HG02981 (cell line): Measurements from ENCODE around the gene ZNF628.

ENCODE experiments used
- ATAC-seq: cut with Tn5 transposase; IDR thresholded peaks from one replicate; pipeline ENCODE4 v1.9.1; 2021; ENCODE audit warnings: mild to moderate bottlenecking, moderate library complexity; ENCODE audit not compliant: unreplicated experiment

The ZNF628 gene

GRCh38 chr19:55464662-55465054 is 11.8 kb upstream of the ZNF628 start, which contains the start of gene C19orf85:
Gene C19orf85 (minus strand): TSS chr19:55464751. CDS start chr19:55464554, 197 bp downstream.
- no peak for ATAC-seq

- no peak for ATAC-seq
Observed at GRCh38 chr19:55465460-55466240, 10.8 kb upstream of the ZNF628 start.

GRCh38 chr19:55466241-55466614 is 10.2 kb upstream of the ZNF628 start:
- ATAC-seq: no peak

GRCh38 chr19:55467236-55468053 is 9.0 kb upstream of the ZNF628 start:
- ATAC-seq: peak; percentile 69

- no peak for ATAC-seq
Observed at GRCh38 chr19:55468054-55468393, 8.4 kb upstream of the ZNF628 start.

- no peak for ATAC-seq
Observed at GRCh38 chr19:55471266-55471665, 5.2 kb upstream of the ZNF628 start.

GRCh38 chr19:55472463-55472862 is 4.0 kb upstream of the ZNF628 start:
- no peak for ATAC-seq

- ATAC-seq: no peak
Observed at GRCh38 chr19:55473225-55474012, 3.0 kb upstream of the ZNF628 start.

- ATAC-seq: no peak
Observed at GRCh38 chr19:55474269-55475265, 1.9 kb upstream of the ZNF628 start.

GRCh38 chr19:55477905-55478304 is 1.5 kb downstream of the ZNF628 start:
- no peak for ATAC-seq

- no peak for ATAC-seq
Observed at GRCh38 chr19:55478364-55478763, 1.9 kb downstream of the ZNF628 start.

GRCh38 chr19:55479045-55479444 is 2.6 kb downstream of the ZNF628 start:
- no peak for ATAC-seq

- no peak for ATAC-seq
Observed at GRCh38 chr19:55479451-55480230, 3.2 kb downstream of the ZNF628 start.

GRCh38 chr19:55481148-55481793 is 4.9 kb downstream of the ZNF628 start:
- ATAC-seq: no peak

GRCh38 chr19:55481794-55482155 is 5.4 kb downstream of the ZNF628 start:
- ATAC-seq: no peak

GRCh38 chr19:55482156-55482961 is 5.9 kb downstream of the ZNF628 start:
- ATAC-seq: no peak

- no peak for ATAC-seq
Observed at GRCh38 chr19:55482967-55483705, 6.7 kb downstream of the ZNF628 start.
